WTC11 (cell line): ENCODE results near the gene SHMT1. TPM values are rescaled to one million over a fixed set of nuclear protein-coding genes. Genes with fewer than 3 reads are reported as not detected.

Experiments used
- ATAC-seq: fragments of 200-7000 bp; cut with Tn5 transposase; 2 replicates; pipeline ENCODE4 v1.10.0; 2021; ENCODE audit warnings: mild to moderate bottlenecking, moderate library complexity
- CTCF ChIA-PET: fragments of 300-600 bp; sonication (Branson Sonifier 250); formaldehyde crosslinking; loops from one replicate; lab custom pipeline; 2021; ENCODE audit warnings: antibody characterized with exemption; lab: Charles Lee
- POLR2A ChIA-PET: fragments of 350-600 bp; sonication (Branson Sonifier 250); formaldehyde crosslinking; loops from one replicate; lab custom pipeline; 2021; ENCODE audit warnings: antibody characterized with exemption; lab: Charles Lee
- DNase-seq: peaks from one replicate; pipeline ENCODE4 v3.0.0; 2021; ENCODE audit warnings: low spot score
- H3K27ac Mint-ChIP-seq: 2 replicates; pipeline ENCODE4 v1.8.0; 2021; ENCODE audit warnings: mixed read lengths
- H3K27me3 Mint-ChIP-seq: 2 replicates; pipeline ENCODE4 v1.8.0; 2021; ENCODE audit warnings: low read depth, mild to moderate bottlenecking, moderate library complexity, mixed read lengths
- H3K36me3 Mint-ChIP-seq: 2 replicates; pipeline ENCODE4 v1.8.0; 2021; ENCODE audit warnings: mixed read lengths
- H3K4me1 Mint-ChIP-seq: 2 replicates; pipeline ENCODE4 v1.8.0; 2022; ENCODE audit warnings: mixed read lengths
- H3K4me3 Mint-ChIP-seq: 2 replicates; pipeline ENCODE4 v1.8.0; 2021; ENCODE audit warnings: mild to moderate bottlenecking, moderate library complexity, mixed read lengths
- H3K9me3 Mint-ChIP-seq: 2 replicates; pipeline ENCODE4 v1.8.0; 2021; ENCODE audit warnings: mixed read lengths
- ETV6 ChIP-seq: sonication (generic); formaldehyde crosslinking; IDR thresholded peaks from 2 replicates; pipeline ENCODE4 v1.8.1; 2022; ENCODE audit warnings: mild to moderate bottlenecking, missing genetic modification reagents
- GABPB1 ChIP-seq: sonication (generic); formaldehyde crosslinking; IDR thresholded peaks from 2 replicates; pipeline ENCODE4 v1.8.1; 2023; ENCODE audit warnings: mild to moderate bottlenecking, missing genetic modification reagents
- MYBL2 ChIP-seq: sonication (generic); formaldehyde crosslinking; IDR thresholded peaks from 2 replicates; pipeline ENCODE4 v1.8.1; 2023; ENCODE audit warnings: mild to moderate bottlenecking, moderate library complexity, missing genetic modification reagents
- NFATC4 ChIP-seq: fragments of 250-450 bp; sonication (Bioruptor Pico); IDR thresholded peaks from 2 replicates; pipeline ENCODE4 v1.9.0; 2021; ENCODE audit warnings: mild to moderate bottlenecking
- NFYB ChIP-seq: sonication (generic); formaldehyde crosslinking; conservative IDR thresholded peaks from 2 replicates; pipeline ENCODE4 v1.8.0; 2022; ENCODE audit warnings: low read depth, missing genetic modification reagents
- NR1H2 ChIP-seq: sonication (generic); formaldehyde crosslinking; IDR thresholded peaks from 2 replicates; pipeline ENCODE4 v1.9.0; 2021; ENCODE audit warnings: mild to moderate bottlenecking, moderate library complexity, missing genetic modification reagents
- OVOL2 ChIP-seq: fragments of 250-450 bp; sonication (Bioruptor Pico); IDR thresholded peaks from 2 replicates; pipeline ENCODE4 v1.9.0; 2021; ENCODE audit warnings: mild to moderate bottlenecking, borderline replicate concordance
- TEAD1 ChIP-seq: sonication (generic); formaldehyde crosslinking; IDR thresholded peaks from 2 replicates; pipeline ENCODE4 v1.8.0; 2022; ENCODE audit warnings: mild to moderate bottlenecking, missing genetic modification reagents
- ZNF423 ChIP-seq: fragments of 250-450 bp; sonication (Bioruptor Pico); IDR thresholded peaks from 2 replicates; pipeline ENCODE4 v2.1.2; 2022; ENCODE audit warnings: mild to moderate bottlenecking, moderate library complexity
- total RNA-seq: library from RNA; stranded (reverse); gene quantifications from 3 replicates; pipeline ENCODE4 v1.2.3, GENCODE V29; 2021
- TF ChIP-seq, protein P1 (sequence below): sonication (generic); formaldehyde crosslinking; IDR thresholded peaks from 2 replicates; pipeline ENCODE4 v1.8.1; 2023; ENCODE audit warnings: mild to moderate bottlenecking, missing genetic modification reagents, moderate library complexity
- TF ChIP-seq, protein P2 (sequence below): sonication (generic); formaldehyde crosslinking; IDR thresholded peaks from 2 replicates; pipeline ENCODE4 v1.8.0; 2022; ENCODE audit warnings: mild to moderate bottlenecking, missing genetic modification reagents
- TF ChIP-seq, protein P3 (sequence below): sonication (generic); formaldehyde crosslinking; IDR thresholded peaks from 2 replicates; pipeline ENCODE4 v1.8.1; 2023; ENCODE audit warnings: mild to moderate bottlenecking, missing genetic modification reagents, moderate library complexity
- TF ChIP-seq, protein P4 (sequence below): sonication (generic); formaldehyde crosslinking; IDR thresholded peaks from 2 replicates; pipeline ENCODE4 v1.8.0; 2023; ENCODE audit warnings: mild to moderate bottlenecking, missing genetic modification reagents
- TF ChIP-seq, protein P5 (sequence below): fragments of 250-450 bp; sonication (Bioruptor Pico); IDR thresholded peaks from 2 replicates; pipeline ENCODE4 v1.8.0; 2021; ENCODE audit warnings: mild to moderate bottlenecking
- TF ChIP-seq, protein P6 (sequence below): sonication (generic); formaldehyde crosslinking; IDR thresholded peaks from 2 replicates; pipeline ENCODE4 v1.8.0; 2022; ENCODE audit warnings: mild to moderate bottlenecking, missing genetic modification reagents
- TF ChIP-seq, protein P7 (sequence below): fragments of 250-450 bp; sonication (Bioruptor Pico); IDR thresholded peaks from 2 replicates; pipeline ENCODE4 v1.9.0; 2021; ENCODE audit warnings: moderate library complexity, mild to moderate bottlenecking, inconsistent platforms, borderline replicate concordance
- TF ChIP-seq, protein P8 (sequence below): sonication (generic); formaldehyde crosslinking; conservative IDR thresholded peaks from 2 replicates; pipeline ENCODE4 v1.8.1; 2023; ENCODE audit warnings: mild to moderate bottlenecking, low read depth, missing genetic modification reagents, moderate library complexity
- TF ChIP-seq, protein P9 (sequence below): sonication (generic); formaldehyde crosslinking; IDR thresholded peaks from 2 replicates; pipeline ENCODE4 v1.8.1; 2022; ENCODE audit warnings: missing genetic modification reagents, borderline replicate concordance

The SHMT1 gene
- total RNA-seq, 1 experiment from 2014 or later: 49.2 TPM

DNA sequence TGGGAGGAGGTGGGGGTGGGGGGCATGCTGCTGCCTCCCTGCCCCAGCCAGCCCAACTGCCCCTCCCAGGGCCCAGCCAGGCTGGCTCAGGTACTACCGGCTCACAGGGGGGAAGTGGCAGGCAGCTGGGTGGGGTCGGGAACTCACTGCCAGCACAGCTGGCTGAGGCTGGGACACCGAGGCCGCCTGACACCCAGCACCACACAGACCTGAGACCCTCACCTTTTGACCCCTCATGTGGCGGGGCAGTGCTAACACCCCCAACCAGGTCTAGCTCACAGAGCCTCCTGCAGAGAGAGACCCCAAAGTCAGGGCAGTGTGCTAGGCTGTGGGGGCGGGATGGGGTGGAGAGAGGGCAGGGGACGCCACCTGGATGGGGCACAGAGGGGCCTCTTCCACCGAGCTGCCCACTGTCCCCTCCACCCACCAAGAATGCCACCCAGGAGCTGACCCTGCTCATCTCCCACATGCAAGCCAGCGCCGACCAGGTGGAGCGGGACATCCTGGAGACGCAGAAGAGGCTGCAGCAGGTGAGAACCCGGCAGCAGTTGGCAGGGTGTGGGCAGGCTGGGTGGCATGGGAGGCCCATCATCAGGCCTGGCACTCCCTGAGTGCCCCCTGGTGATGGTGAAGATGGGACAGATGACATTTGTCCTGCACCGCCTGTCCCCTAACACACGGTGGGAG is 17.3 kb upstream of the SHMT1 start (continued):
- TF ChIP-seq, protein P1, sequence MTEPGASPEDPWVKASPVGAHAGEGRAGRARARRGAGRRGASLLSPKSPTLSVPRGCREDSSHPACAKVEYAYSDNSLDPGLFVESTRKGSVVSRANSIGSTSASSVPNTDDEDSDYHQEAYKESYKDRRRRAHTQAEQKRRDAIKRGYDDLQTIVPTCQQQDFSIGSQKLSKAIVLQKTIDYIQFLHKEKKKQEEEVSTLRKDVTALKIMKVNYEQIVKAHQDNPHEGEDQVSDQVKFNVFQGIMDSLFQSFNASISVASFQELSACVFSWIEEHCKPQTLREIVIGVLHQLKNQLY (CRISPR knock-in tag): no peak
- TF ChIP-seq, protein P2, sequence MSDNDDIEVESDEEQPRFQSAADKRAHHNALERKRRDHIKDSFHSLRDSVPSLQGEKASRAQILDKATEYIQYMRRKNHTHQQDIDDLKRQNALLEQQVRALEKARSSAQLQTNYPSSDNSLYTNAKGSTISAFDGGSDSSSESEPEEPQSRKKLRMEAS: no peak
- no peak for TF ChIP-seq NR1H2 (CRISPR knock-in tag)
- TF ChIP-seq, protein P3, sequence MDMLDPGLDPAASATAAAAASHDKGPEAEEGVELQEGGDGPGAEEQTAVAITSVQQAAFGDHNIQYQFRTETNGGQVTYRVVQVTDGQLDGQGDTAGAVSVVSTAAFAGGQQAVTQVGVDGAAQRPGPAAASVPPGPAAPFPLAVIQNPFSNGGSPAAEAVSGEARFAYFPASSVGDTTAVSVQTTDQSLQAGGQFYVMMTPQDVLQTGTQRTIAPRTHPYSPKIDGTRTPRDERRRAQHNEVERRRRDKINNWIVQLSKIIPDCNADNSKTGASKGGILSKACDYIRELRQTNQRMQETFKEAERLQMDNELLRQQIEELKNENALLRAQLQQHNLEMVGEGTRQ (CRISPR knock-in tag): no peak

DNA sequence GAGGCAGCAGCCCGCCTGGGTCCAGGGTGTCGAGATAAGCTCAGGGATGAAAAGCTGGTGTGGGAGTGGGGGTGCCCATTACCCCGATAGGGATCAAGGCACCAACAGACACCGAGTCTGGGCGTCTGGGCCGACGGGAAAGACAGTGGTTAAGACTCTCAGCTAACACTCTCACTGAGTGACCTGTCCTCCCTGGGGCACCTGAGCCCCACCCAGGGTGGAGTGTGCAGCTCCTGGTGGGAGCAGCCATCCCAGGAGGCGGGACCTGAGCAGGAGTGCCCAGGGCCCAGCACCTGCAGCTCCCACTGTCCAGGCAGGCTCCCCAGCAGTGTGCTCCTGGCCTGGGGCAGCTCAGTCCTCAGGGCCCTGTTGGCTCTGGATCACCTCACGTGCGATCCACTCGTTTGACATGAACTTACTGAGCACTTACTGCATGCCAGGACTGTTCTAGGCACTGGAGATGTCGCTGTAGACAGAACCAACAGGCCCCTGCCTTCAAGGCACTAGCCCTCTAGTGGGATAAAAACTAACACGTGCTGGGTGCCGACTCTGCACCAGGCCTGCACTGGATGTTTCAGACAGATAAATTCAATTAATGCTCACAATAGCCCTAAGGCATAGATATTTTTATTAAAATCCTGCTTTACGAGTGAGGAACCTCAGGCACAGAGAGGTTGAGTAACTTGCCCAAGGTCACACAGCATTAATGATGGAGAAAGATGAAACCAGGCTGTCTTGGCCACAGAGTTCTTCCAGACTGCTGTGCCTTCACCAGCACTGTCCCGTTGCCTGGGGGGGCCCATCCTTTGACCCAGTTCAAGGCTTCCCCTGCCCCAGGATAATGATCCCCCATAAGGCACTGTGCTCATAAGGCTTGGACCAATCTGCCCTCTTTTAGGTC is 16.1 kb upstream of the SHMT1 start:
- POLR2A ChIA-PET: no interaction called here
- Mint-ChIP-seq H3K4me3 (no peak overlapping the region), H3K27ac (no peak overlapping the region), H3K36me3 (peaks cover 7% of the 10 kb centered on the region), H3K27me3 (peaks cover 2% of the 10 kb centered on the region; the same call in 1 of the 2 replicates), H3K4me1 (peaks cover 7% of the 10 kb centered on the region), H3K9me3 (peaks cover 7% of the 10 kb centered on the region)
- CTCF ChIA-PET: interaction anchor here (0.7 kb wide), 1 partner anchor 17 kb away, joined by 3 read pairs; no protein-coding TSS in a partner anchor
- DNase-seq: no peak
- ATAC-seq: no peak
- TF ChIP-seq OVOL2 (CRISPR knock-in tag) (no peak), NR1H2 (CRISPR knock-in tag) (no peak), NFATC4 (CRISPR knock-in tag) (no peak), ETV6 (CRISPR knock-in tag) (no peak), MYBL2 (CRISPR knock-in tag) (no peak), NFYB (CRISPR knock-in tag) (no peak), TEAD1 (CRISPR knock-in tag) (no peak), GABPB1 (CRISPR knock-in tag) (no peak), ZNF423 (no peak)
- TF ChIP-seq, protein P4, sequence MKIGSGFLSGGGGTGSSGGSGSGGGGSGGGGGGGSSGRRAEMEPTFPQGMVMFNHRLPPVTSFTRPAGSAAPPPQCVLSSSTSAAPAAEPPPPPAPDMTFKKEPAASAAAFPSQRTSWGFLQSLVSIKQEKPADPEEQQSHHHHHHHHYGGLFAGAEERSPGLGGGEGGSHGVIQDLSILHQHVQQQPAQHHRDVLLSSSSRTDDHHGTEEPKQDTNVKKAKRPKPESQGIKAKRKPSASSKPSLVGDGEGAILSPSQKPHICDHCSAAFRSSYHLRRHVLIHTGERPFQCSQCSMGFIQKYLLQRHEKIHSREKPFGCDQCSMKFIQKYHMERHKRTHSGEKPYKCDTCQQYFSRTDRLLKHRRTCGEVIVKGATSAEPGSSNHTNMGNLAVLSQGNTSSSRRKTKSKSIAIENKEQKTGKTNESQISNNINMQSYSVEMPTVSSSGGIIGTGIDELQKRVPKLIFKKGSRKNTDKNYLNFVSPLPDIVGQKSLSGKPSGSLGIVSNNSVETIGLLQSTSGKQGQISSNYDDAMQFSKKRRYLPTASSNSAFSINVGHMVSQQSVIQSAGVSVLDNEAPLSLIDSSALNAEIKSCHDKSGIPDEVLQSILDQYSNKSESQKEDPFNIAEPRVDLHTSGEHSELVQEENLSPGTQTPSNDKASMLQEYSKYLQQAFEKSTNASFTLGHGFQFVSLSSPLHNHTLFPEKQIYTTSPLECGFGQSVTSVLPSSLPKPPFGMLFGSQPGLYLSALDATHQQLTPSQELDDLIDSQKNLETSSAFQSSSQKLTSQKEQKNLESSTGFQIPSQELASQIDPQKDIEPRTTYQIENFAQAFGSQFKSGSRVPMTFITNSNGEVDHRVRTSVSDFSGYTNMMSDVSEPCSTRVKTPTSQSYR (CRISPR knock-in tag): no peak
- TF ChIP-seq, protein P3 (CRISPR knock-in tag): no peak
- TF ChIP-seq, protein P5, sequence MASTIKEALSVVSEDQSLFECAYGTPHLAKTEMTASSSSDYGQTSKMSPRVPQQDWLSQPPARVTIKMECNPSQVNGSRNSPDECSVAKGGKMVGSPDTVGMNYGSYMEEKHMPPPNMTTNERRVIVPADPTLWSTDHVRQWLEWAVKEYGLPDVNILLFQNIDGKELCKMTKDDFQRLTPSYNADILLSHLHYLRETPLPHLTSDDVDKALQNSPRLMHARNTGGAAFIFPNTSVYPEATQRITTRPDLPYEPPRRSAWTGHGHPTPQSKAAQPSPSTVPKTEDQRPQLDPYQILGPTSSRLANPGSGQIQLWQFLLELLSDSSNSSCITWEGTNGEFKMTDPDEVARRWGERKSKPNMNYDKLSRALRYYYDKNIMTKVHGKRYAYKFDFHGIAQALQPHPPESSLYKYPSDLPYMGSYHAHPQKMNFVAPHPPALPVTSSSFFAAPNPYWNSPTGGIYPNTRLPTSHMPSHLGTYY (CRISPR knock-in tag): no peak
- TF ChIP-seq, protein P6, sequence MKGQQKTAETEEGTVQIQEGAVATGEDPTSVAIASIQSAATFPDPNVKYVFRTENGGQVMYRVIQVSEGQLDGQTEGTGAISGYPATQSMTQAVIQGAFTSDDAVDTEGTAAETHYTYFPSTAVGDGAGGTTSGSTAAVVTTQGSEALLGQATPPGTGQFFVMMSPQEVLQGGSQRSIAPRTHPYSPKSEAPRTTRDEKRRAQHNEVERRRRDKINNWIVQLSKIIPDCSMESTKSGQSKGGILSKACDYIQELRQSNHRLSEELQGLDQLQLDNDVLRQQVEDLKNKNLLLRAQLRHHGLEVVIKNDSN (CRISPR knock-in tag): no peak
- TF ChIP-seq, protein P7, sequence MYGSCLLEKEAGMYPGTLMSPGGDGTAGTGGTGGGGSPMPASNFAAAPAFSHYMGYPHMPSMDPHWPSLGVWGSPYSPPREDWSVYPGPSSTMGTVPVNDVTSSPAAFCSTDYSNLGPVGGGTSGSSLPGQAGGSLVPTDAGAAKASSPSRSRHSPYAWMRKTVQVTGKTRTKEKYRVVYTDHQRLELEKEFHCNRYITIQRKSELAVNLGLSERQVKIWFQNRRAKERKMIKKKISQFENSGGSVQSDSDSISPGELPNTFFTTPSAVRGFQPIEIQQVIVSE (CRISPR knock-in tag): no peak
- TF ChIP-seq, protein P8, sequence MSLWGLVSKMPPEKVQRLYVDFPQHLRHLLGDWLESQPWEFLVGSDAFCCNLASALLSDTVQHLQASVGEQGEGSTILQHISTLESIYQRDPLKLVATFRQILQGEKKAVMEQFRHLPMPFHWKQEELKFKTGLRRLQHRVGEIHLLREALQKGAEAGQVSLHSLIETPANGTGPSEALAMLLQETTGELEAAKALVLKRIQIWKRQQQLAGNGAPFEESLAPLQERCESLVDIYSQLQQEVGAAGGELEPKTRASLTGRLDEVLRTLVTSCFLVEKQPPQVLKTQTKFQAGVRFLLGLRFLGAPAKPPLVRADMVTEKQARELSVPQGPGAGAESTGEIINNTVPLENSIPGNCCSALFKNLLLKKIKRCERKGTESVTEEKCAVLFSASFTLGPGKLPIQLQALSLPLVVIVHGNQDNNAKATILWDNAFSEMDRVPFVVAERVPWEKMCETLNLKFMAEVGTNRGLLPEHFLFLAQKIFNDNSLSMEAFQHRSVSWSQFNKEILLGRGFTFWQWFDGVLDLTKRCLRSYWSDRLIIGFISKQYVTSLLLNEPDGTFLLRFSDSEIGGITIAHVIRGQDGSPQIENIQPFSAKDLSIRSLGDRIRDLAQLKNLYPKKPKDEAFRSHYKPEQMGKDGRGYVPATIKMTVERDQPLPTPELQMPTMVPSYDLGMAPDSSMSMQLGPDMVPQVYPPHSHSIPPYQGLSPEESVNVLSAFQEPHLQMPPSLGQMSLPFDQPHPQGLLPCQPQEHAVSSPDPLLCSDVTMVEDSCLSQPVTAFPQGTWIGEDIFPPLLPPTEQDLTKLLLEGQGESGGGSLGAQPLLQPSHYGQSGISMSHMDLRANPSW (CRISPR knock-in tag): no peak
- TF ChIP-seq, protein P9, sequence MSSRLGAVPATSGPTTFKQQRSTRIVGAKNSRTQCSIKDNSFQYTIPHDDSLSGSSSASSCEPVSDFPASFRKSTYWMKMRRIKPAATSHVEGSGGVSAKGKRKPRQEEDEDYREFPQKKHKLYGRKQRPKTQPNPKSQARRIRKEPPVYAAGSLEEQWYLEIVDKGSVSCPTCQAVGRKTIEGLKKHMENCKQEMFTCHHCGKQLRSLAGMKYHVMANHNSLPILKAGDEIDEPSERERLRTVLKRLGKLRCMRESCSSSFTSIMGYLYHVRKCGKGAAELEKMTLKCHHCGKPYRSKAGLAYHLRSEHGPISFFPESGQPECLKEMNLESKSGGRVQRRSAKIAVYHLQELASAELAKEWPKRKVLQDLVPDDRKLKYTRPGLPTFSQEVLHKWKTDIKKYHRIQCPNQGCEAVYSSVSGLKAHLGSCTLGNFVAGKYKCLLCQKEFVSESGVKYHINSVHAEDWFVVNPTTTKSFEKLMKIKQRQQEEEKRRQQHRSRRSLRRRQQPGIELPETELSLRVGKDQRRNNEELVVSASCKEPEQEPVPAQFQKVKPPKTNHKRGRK (CRISPR knock-in tag): no peak
